Stimulated activated CD8-positive, alpha-beta memory T cell treated with anti-CD3 and anti-CD28 coated beads, Interleukin-4, amount 100 ng/mL, for 4 hours (primary cell): ENCODE data around the gene SOHLH1.

Experiments used
- DNase-seq, 2 donors: peaks; one replicate each; pipeline ENCODE4 v3.0.0-alpha.2; 2020; ENCODE audit warnings: low read depth in 2 of 2, low spot score in 1 of 2

Gene SOHLH1

DNA sequence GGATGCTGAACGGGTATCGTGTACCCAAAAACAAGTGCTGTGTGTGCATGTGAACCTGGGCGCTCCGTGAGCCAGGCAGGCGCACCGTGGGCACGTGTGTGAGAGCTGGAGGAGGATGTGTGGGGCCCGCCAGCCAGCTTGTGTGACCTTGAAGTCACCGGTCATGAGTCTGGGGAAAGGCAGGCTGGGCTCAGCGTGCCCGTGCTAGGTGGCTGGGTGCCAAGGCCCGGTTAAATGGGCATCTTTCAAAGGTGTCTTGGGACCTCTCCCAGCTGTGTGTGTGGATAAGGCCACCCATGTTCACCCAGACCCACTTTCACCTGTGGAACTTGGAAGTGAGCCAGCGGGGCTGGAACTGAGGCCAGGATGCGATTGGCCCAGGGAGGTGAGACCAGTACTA, 6.1 kb upstream of the SOHLH1 start:
- no peak for DNase-seq

- DNase-seq: no peak
Measured at GRCh38 chr9:135704483-135704882, 5.2 kb upstream of the SOHLH1 start.

GRCh38 chr9:135703726-135704125, 4.4 kb upstream of the SOHLH1 start:
- DNase-seq: no peak

GRCh38 chr9:135701959-135702721, 2.9 kb upstream of the SOHLH1 start, which contains the start of gene KCNT1:
KCNT1 (plus strand) TSS chr9:135702185; CDS start chr9:135702259, 74 bp downstream.
- DNase-seq: peak in 1 of 2 donors; percentile 16

DNA sequence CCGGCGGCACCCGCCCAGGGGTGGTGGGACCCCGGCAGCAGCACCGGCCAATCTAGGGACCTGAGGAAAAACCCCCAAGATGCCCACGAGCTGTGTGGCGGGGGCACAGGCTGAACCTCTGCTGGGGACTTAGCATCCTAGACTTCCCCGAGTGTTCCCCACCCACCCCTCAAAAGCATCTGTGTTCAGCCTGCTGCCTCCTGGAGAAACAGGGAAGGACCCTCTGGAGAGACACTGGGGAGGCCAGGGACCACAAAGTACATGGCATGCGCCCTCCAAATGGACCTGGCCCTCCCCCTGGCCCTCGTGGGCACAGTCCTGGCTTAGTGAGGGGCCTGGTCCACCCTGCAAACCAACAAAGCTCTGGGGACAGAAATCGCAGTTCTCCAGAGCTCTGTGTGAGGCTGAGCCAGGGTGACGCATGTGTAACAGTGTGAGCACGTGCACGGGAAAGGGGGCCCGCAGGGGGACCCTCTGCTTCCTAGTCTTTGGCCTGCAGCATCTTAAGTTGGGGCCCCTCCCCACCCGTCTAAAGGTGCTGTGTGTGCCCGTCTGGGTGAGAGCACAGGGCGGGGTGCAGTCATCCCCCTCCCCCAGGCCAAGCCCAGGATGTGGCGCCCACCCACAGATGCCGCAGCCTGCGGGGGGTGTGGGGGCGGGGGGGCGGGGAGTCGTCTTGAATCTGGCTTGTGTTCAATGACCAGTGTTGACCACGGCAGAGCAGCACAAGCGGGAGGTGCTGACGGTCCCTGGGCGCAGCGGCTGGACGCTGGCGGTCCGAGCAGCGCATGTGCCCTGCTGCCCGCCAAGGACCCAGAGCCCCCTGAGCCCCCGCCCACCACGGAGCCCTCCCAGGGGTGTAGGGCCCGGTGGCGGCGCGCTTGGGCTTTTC, 2.0 kb upstream of the SOHLH1 start:
- DNase-seq: peak; percentile 9 to 21

DNA sequence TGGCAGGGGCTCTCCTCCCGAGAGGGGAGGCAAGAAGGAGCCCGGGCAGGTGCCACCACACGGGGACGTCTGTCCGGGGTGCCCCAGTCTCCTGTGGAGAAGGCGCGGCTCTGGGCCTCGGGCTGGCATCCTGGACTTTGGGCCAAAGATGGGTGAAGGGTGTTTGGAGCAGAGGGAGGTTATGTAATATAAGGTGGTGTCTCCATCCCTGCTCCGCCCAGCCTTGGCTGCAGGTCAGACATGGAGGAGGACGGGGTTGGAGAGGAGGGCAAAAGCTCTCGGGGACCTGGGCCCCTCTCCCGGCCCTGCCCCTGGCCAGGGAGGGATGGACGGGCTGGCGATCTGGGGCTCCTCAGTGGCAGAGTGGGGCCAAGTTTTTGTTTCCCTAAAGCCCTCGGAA, 1.2 kb upstream of the SOHLH1 start:
- no peak for DNase-seq

GRCh38 chr9:135698767-135699166, 514 bp downstream of the SOHLH1 start:
- DNase-seq: no peak

- no peak for DNase-seq
Measured at GRCh38 chr9:135698236-135698635, 1.0 kb downstream of the SOHLH1 start.

DNA sequence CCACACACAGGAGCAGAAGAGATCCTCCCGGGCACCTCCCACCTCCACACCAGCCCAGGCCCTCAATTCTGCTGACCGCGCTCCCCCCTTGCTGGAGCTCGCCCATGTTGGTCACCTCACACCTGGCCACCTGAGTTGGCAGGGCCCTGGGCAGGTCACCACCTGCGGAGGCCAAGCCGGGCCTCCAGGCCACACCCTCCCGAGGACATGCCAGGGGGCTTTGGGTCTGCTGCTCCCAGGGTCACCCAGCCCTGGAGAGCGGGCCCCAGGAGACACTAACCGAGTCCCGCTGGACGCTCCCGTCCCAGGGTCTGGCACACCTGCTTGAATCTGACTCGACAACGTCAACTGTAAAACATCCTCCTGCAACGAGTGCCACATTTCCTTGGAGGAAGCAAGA, 2.1 kb downstream of the SOHLH1 start:
- DNase-seq: no peak

DNA sequence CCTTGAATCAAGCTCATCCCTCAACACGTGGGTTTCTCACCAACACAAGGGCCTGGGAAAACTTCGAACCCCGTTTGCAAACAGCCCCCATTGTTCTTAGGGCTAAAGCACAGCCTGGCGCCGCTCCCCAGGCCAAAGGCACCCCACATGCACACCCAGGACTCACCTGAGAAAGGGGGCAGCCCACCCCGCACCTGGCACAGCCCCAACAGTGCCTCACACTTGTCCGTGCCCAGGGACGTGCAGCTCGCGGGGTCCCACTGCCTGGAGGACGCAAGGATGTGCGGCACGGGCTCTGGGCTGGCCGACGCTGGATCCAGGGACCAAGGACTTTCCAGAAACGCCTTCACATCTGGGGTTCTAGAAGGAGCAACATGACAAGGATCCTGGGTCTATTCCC, 2.8 kb downstream of the SOHLH1 start:
- no peak for DNase-seq

- DNase-seq: no peak
Measured at GRCh38 chr9:135695642-135696041, 3.6 kb downstream of the SOHLH1 start.

DNA sequence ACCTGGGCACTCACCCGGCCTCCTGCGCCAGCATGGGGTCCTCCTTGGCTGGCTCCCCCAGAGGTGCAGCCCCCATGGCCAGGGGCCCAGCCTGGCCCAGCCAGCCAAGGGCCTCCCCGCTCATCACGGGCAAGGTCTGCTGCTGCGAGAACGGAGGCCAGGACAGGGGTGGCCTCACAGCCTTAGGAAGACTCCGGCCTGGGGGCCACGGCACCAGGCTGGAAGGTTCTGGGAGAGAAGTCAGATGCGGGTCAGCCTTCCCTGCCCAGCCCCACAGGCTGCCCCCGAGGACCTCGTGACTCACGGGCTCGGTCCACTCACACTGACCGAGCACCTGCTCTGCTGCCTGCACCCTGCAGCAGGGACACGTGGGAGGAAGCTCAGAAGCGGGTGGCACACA, 4.2 kb downstream of the SOHLH1 start:
- no peak for DNase-seq

DNA sequence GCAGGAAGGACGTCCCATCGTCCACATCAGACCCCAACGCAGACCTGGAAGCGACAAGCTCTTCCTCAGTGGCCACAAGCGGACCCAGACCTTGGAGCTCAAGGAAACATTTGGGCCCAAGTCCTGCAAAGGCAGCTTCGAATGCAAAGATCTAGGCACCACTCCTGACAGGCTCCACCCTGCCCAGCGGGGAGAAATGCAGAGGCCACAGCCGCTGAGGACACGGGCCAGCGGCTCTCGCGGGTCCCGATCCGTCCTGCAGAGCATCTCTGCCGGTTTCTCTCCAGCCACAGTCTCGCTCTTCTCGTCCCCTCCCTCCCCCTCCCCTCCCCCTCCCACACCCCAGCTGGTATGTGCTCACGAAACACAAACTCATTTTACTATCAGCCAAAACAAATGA, 4.9 kb downstream of the SOHLH1 start:
- no peak for DNase-seq

GRCh38 chr9:135693771-135694170, 5.5 kb downstream of the SOHLH1 start:
- no peak for DNase-seq

DNA sequence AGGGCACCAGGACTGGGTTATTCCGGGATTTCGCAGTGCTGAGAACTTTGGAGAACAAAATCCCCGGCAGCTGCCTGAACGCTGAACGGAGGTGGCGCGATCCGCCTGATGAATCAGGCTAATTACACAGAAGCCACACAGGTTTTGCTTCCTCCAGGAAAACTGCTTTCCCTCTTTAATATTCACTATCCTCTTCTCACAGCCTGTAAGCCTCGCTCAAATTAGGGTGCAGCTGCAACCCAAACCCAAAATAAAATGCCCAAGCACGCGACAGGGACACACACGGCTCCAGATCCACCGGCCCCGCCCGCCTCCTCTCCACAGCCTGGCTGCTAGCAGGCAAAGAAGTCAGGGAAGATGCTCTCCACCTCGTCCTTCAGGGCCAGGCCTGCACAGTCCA, 6.0 kb downstream of the SOHLH1 start:
- DNase-seq: no peak

DNA sequence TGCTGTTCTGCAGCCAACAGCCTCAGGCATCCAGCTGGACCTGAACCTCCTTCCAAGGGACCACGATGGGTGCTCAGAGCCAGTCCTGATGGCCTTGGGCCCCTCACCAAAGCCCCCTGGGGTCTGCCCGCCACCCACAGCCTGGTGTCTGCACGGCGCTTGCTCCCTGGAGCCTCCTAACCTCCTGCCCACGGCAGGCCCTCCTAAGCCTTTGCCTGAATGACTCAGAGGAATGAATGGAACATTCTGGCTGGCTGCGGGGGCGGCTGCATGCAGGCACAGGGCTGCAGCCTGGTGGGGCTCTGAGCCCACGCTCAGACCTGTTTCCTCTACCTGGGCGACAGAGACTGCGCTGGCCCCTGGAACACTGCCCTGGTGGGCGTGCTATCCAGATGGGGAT, 6.9 kb downstream of the SOHLH1 start:
- no peak for DNase-seq

DNA sequence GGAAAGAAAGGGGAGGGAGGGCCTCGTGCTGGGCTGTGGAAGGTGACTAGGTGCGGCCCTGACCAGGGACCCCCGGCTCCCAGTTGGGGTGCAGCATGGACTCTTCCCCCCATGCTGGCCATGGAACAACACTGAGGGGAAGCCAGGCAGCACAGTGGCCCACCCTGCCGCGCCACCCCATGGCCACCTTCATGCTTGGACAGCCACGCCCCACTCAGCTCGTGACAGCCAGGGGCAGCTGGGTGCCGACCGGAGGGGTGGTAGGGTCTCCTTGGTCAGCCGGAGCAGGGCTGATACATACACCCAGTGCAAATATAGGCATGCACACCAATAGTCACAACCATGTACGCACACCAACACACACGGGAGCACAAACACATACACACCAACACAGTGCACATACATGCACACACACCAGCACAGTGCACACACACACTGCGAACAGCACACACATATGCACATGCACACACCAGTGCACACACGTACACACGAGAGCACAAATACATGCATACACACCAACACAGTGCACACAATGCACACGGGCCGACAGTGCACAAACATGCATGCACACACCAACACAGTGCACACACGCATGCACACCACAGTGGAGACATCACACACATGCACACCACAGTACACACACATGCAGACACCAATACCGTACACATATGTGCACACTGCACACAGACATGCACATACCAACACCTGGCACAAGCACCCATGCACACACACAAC, 8.3 kb downstream of the SOHLH1 start:
- no peak for DNase-seq

DNA sequence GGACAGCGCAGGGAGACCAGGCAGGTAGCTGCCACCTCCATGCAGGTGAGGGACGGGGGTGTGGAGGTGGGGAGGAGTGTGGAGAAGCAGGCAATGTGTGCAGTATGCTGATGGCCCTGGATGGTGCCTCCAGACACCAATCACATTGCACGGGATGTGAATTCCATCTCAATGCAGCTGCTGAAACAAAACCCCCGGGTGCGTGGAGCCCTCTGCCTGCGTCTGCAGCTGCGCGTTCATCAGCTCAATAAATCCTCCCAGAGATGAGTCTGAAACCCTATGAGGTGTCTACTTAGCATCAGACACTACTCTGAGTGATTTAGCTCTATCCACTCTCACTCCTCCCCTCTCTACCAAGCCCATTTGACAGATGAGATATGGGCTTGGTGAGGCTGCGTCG, 10.3 kb downstream of the SOHLH1 start:
- no peak for DNase-seq

DNA sequence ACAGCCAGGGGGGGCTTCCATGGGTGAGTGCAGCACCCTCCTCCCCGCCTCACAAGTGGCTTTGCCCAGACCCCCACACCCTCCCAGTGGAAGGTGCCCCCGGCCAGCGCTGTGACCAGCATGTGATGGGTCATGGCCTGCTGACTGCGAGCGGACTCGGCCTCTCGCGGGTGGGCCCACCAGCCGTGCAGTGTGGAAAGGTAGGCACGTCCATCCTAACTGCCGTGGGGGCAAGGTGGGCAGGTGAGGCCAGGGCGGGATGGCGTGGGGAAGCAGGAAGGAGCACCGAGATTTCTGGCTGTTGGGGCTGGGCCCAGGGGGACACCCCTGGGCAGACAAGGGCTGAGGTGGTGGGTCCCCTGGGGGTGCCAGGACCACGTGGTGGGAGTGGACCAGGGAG, 12.1 kb downstream of the SOHLH1 start:
- DNase-seq: no peak

DNA sequence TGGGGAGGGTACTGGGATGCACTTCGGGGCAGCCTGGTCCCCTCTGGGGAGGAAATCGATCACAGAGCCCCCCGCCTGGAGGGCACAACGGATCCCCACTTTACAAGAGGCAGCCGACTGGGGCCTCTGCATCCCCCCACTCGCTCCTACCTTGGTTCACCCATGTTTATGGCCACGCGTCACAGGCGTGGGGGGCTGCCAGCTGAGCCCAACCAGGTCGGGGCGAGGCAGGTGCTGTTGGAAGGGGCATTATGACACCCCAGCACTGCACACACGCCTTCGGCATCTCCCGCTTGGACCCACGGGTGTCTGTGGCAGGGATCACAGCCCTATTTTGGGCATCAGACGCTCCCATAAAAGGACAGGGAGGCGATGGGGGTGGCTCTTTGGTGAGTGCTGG, 14.6 kb downstream of the SOHLH1 start:
- DNase-seq: no peak

- no peak for DNase-seq
Measured at GRCh38 chr9:135683401-135684034, 15.8 kb downstream of the SOHLH1 start.
